Measurements from ENCODE around the gene C14orf180. TPM values are rescaled to one million over a fixed set of nuclear protein-coding genes. Genes with fewer than 3 reads are reported as not detected.
"Not testable (repeated sequence)": the region's sequence is repeated elsewhere in the genome, so short reads cannot be mapped to it uniquely, and the experiment has no call there.

C14orf180 gene
- total and polyA plus RNA-seq, 9 donors, result 0.12 to 0.40 (median 0.13) TPM; not detected in 2

- Histone ChIP-seq H3K4me1 (ENCODE audit: insufficient read depth) (no peaks in the 10 kb centered on the region), H3K36me3 (no peaks in the 10 kb centered on the region), H3K4me3 (no peak overlapping the region), H3K27me3 (no peaks in the 10 kb centered on the region), H3K27ac (no peak overlapping the region), H3K9me3 (no peaks in the 10 kb centered on the region)
- intact Hi-C loops (cut with DNase I), result no loop called here
- 83 to 88% (median 84%) methylated on average over 20 to 26 of the region's 26 CpGs for WGBS, 3 donors
- no peak for DNase-seq
- no peak for TF ChIP-seq EP300 (IDR thresholded peaks at IDR 0.05)
- TF ChIP-seq, protein P1, sequence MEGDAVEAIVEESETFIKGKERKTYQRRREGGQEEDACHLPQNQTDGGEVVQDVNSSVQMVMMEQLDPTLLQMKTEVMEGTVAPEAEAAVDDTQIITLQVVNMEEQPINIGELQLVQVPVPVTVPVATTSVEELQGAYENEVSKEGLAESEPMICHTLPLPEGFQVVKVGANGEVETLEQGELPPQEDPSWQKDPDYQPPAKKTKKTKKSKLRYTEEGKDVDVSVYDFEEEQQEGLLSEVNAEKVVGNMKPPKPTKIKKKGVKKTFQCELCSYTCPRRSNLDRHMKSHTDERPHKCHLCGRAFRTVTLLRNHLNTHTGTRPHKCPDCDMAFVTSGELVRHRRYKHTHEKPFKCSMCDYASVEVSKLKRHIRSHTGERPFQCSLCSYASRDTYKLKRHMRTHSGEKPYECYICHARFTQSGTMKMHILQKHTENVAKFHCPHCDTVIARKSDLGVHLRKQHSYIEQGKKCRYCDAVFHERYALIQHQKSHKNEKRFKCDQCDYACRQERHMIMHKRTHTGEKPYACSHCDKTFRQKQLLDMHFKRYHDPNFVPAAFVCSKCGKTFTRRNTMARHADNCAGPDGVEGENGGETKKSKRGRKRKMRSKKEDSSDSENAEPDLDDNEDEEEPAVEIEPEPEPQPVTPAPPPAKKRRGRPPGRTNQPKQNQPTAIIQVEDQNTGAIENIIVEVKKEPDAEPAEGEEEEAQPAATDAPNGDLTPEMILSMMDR (IDR thresholded peaks at IDR 0.05), result no peak
- TF ChIP-seq POLR2A (IDR thresholded peaks at IDR 0.05), result no peak
These were observed 55.5 kb downstream of the C14orf180 start for GRCh38 chr14:104634886-104635570.

DNA sequence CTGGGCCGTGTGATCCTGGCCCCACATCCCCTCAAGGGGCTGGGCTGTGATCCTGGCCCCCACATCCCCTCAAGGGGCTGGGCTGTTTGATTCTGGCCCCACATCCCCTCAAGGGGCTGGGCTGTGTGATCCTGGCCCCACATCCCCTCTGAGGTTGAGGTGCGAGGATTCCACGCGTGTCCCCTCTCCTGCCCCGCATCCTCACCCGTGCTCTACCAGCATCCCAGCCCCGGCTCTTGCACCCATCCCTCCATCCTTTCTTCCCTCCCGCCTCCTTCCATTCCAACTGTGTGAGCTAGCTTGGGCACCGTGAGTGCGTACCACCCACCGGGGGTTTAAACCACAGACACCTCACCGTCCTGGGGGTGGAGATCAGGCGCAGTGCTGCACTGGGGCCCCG lies 56.2 kb downstream of the C14orf180 start:
- no peak for DNase-seq
- TF ChIP-seq, protein P1 (IDR thresholded peaks at IDR 0.05), result no peak
- TF ChIP-seq EP300 (IDR thresholded peaks at IDR 0.05) (no peak), POLR2A (IDR thresholded peaks at IDR 0.05) (no peak)
- H3K9me3 ChIP-seq, result no peaks in the 10 kb centered on the region
- no peak overlapping the region for H3K4me3 ChIP-seq
- H3K4me1 ChIP-seq (ENCODE audit: insufficient read depth), result no peaks in the 10 kb centered on the region
- no peaks in the 10 kb centered on the region for H3K36me3 ChIP-seq
- H3K27ac ChIP-seq, result no peak overlapping the region
- no peaks in the 10 kb centered on the region for H3K27me3 ChIP-seq
- 82 to 90% (median 84%) methylated on average over 13 to 14 of the region's 14 CpGs for WGBS, 3 donors
- intact Hi-C loops (cut with DNase I), result no loop called here

GRCh38 chr14:104636131-104636530 lies 56.6 kb downstream of the C14orf180 start:
- Histone ChIP-seq H3K4me1 (ENCODE audit: insufficient read depth) (no peaks in the 10 kb centered on the region), H3K27ac (no peak overlapping the region), H3K36me3 (no peaks in the 10 kb centered on the region), H3K9me3 (no peaks in the 10 kb centered on the region), H3K27me3 (no peaks in the 10 kb centered on the region), H3K4me3 (no peak overlapping the region)
- WGBS, 3 donors, result 85 to 92% (median 88%) methylated on average over 11 of the region's 11 CpGs
- DNase-seq, result no peak
- intact Hi-C loops (cut with DNase I), result no loop called here
- TF ChIP-seq POLR2A (IDR thresholded peaks at IDR 0.05) (no peak), EP300 (IDR thresholded peaks at IDR 0.05) (no peak)
- TF ChIP-seq, protein P1 (IDR thresholded peaks at IDR 0.05), result no peak

DNA sequence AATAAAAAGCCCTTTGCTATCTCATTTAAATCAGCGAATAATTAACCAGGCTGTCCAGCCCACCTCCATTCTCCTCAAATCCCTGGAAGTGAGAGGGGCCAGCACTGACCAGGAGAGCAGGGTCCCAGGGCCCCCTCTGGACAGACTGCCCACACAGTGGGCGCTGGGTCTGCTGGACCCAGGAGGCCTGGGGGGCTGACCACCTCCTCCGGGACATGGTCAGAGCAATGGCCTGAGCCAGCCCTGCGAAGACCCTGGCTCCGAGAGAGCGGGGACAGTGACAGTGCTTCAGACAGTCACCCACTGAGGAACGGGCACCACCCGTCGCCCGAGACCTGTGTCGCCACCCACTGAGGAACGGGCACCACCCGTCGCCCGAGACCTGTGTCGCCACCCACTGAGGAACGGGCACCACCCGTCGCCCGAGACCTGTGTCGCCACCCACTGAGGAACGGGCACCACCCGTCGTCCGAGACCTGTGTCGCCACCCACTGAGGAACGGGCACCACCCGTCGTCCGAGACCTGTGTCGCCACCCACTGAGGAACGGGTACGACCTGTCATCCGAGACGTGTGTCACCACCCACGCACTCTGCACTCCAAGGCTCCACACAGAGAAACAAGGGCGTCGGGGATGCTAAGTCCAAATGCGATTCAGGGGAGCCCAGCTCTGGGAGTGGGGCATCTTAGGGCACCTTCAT lies 57.4 kb downstream of the C14orf180 start:
- H3K27ac ChIP-seq; H3K36me3 ChIP-seq; intact Hi-C loops (cut with DNase I); DNase-seq; H3K4me1 ChIP-seq (ENCODE audit: insufficient read depth); H3K9me3 ChIP-seq; H3K27me3 ChIP-seq; H3K4me3 ChIP-seq: not testable (repeated sequence)
- 84 to 90% (median 85%) methylated on average over 32 to 39 of the region's 39 CpGs for WGBS, 3 donors

DNA sequence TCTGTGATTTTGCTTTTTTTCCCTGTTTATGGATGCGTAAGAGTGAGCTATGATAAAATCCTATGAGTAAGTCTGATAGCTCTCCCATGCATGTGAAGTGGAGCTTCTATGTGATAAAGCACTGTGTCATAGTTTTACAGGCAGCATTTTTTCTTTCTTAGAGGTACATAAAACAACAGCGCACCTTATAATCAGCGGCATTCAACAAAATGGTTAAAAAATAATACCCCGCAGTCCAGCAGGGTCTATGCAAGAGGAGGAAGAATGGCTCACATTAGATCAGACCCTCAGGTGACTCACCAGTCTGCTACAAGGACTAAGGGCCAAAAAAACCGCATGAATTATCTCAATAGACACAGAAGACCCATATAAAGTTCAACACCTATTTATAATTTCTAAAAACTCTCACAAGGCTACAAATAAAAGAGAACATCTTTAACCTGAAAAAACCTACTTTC lies 58.0 kb downstream of the C14orf180 start:
- 50 to 67% (median 58%) methylated on average over 5 of the region's 5 CpGs for WGBS, 3 donors
- no peak for TF ChIP-seq EP300 (IDR thresholded peaks at IDR 0.05)
- Histone ChIP-seq H3K27me3 (no peaks in the 10 kb centered on the region), H3K36me3 (no peaks in the 10 kb centered on the region), H3K4me1 (ENCODE audit: insufficient read depth) (no peaks in the 10 kb centered on the region), H3K4me3 (no peak overlapping the region), H3K9me3 (no peaks in the 10 kb centered on the region), H3K27ac (no peak overlapping the region)
- intact Hi-C loops (cut with DNase I), result no loop called here
- no peak for DNase-seq

Data from ovary (tissue), 9 donors.